WTC11 (cell line): ENCODE results near the gene TP53BP2.

Experiments
- AFF4 ChIP-seq: sonication (generic); formaldehyde crosslinking; IDR thresholded peaks from 2 replicates; pipeline ENCODE4 v1.8.1; 2023; ENCODE audit warnings: mild to moderate bottlenecking, missing genetic modification reagents, borderline replicate concordance
- CREB1 ChIP-seq: sonication (generic); formaldehyde crosslinking; IDR thresholded peaks from 2 replicates; pipeline ENCODE4 v1.8.0; 2023; ENCODE audit warnings: mild to moderate bottlenecking, missing genetic modification reagents
- CTCF ChIP-seq: fragments of 200-600 bp; IDR thresholded peaks from 2 replicates; pipeline ENCODE4 v1.8.0; 2022; ENCODE audit warnings: antibody characterized with exemption
- ESRRA ChIP-seq: sonication (generic); formaldehyde crosslinking; IDR thresholded peaks from 2 replicates; pipeline ENCODE4 v1.8.1; 2022; ENCODE audit warnings: mild to moderate bottlenecking, missing genetic modification reagents, borderline replicate concordance
- SP1 ChIP-seq: sonication (generic); formaldehyde crosslinking; conservative IDR thresholded peaks from 2 replicates; pipeline ENCODE4 v1.8.1; 2022; ENCODE audit warnings: missing genetic modification reagents
- ZBTB21 ChIP-seq: sonication (generic); formaldehyde crosslinking; IDR thresholded peaks from 2 replicates; pipeline ENCODE4 v1.8.1; 2023; ENCODE audit warnings: mild to moderate bottlenecking, missing genetic modification reagents, borderline replicate concordance
- ZNF121 ChIP-seq: sonication (generic); formaldehyde crosslinking; IDR thresholded peaks from 2 replicates; pipeline ENCODE4 v1.8.0; 2023; ENCODE audit warnings: missing genetic modification reagents
- ZNF317 ChIP-seq: sonication (generic); formaldehyde crosslinking; IDR thresholded peaks from 2 replicates; pipeline ENCODE4 v1.8.1; 2023; ENCODE audit warnings: low read depth, mild to moderate bottlenecking, moderate library complexity, missing genetic modification reagents, borderline replicate concordance

DNA sequence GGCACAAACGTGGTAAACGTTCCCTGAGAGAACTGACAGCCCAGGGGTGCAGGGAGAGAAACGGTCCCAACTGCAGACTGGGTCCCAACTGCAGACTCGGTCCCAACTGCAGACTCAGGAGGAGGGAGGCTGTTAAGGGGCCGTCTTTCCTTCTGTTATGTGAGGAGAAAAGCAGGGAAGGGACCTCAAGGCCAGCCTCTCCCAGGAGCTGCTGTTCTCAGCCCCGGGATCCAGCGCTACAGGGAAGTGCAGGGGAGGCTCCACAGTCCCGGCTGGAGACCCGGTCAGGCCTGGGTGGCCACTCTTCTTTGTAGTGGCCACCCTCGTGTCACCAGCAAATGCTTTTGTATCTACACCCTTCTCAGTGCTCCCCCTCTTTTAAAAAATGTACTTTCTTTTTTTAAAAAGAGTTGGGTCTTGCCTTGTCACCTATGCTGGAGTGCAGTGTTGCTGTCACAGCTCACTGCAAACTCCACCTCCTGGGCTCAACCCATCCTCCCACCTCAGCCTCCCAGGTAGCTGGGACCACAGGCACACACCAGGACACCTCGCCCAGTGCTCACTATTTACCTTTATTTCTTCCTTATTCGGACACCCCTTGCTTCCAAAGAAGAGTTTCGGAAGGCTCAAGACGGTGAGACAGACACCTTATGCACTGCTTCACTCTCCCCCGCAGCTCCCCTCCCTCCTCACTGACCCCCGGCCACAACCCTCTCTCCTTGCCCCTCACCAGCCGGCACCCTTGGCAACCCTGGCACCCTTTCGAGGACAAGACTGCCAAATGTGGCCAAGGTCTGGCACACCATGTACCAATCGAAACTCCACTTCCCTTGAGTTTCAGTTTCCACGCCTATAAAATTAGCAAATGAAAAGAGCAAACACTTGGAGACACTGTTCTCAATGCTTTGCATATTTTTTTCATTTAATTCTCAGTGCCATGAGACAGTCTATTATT, 111.6 kb downstream of the TP53BP2 start:
- no peak for TF ChIP-seq CTCF
- TF ChIP-seq ZNF121 (CRISPR knock-in tag): no peak
- no peak for TF ChIP-seq AFF4 (CRISPR knock-in tag)
- TF ChIP-seq ZBTB21 (CRISPR knock-in tag): no peak
- no peak for TF ChIP-seq ESRRA
- no peak for TF ChIP-seq ZNF317 (CRISPR knock-in tag)
- no peak for TF ChIP-seq SP1 (CRISPR knock-in tag)
- TF ChIP-seq CREB1 (CRISPR knock-in tag): no peak
